ENCODE measurements around the gene AEBP2.
"Not testable (repeated sequence)": the region's sequence is repeated elsewhere in the genome, so short reads cannot be mapped to it uniquely, and the experiment has no call there.

AEBP2 gene

GRCh38 chr12:19515179-19515578, 75.9 kb downstream of the AEBP2 start:
- no peak for DNase-seq

DNA sequence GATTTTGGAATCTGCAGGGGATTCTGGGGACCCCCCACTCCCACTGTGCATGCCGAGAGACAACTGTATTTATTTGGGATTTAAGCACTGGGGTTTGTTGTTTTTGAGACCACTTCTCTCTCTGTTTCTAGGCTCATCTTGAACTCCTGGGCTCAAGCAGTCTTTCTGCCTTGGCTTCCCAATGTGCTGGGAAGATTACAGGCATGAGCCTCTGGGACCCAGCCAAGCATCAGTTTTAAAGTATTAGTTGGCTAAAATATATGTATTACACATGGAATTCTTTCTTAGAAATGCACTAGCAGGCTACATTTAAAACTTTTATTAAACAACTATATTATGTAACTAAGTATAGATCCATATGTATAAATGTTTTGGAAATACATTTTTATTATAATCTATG, 78.3 kb downstream of the AEBP2 start:
- no peak for DNase-seq

- no peak for DNase-seq
Observed at GRCh38 chr12:19518209-19518608, 78.9 kb downstream of the AEBP2 start.

DNA sequence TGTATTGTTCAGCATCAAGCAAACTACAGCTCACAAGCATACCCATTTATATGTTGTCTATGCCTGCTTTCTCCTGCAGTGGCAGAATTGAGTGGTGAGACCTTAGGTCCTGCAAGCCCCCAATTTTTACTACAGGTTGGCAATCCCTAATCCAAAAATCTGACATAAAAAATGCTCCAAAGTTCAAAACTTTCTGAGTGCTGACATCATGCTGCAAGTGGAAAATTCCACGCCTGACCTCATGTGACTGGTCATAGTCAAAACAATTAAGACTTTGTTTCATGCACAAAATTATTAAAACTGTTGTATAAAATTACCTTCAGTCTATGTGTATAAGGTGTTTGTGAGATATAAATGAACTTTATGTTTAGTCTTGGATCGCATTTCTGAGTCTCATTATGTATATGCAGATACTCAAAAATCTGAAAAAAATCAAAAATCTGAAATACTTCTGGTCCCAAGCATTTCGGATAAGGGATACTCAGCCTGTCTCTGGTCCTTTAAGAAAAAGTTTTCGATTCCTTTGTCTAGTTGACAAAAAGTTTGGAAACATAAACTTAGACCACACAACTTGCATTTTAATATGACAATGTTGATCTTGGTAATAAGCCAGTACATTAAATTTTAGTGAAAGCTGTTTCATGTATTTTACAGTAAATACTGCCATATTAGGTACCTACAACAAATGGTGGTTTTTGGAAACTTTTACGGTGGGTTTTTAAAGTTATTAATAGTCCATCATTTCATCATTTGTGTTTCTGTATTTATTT, 81.5 kb downstream of the AEBP2 start:
- DNase-seq: no peak

- DNase-seq: no peak
Observed at GRCh38 chr12:19525274-19525673, 86.0 kb downstream of the AEBP2 start.

GRCh38 chr12:19527866-19528265, 88.6 kb downstream of the AEBP2 start:
- no peak for DNase-seq

- no peak for DNase-seq
Observed at GRCh38 chr12:19528750-19529149, 89.5 kb downstream of the AEBP2 start.

GRCh38 chr12:19529951-19530636, 90.8 kb downstream of the AEBP2 start:
- no peak for DNase-seq

GRCh38 chr12:19530637-19531023, 91.3 kb downstream of the AEBP2 start:
- DNase-seq: no peak

DNA sequence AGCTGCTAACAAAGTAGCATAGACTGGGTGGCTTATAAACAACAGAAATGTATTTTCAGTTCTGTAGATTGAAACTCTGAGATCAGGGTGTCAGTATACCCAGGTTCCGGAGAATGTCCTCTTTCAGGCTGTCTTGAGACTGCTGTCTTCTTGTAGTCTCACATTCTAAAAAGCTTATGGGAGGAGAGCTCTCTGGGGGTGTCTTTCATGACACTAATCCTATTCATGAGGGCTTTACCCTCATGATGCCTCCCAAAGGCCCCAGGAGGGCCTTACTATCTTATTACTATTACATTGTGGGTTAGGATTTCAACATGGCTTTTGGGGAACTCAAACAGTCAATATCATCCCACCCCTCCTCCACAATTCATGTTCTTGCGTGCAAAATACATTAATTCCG, 94.3 kb downstream of the AEBP2 start:
- DNase-seq: no peak

GRCh38 chr12:19539071-19539470, 99.8 kb downstream of the AEBP2 start:
- DNase-seq: no peak

DNA sequence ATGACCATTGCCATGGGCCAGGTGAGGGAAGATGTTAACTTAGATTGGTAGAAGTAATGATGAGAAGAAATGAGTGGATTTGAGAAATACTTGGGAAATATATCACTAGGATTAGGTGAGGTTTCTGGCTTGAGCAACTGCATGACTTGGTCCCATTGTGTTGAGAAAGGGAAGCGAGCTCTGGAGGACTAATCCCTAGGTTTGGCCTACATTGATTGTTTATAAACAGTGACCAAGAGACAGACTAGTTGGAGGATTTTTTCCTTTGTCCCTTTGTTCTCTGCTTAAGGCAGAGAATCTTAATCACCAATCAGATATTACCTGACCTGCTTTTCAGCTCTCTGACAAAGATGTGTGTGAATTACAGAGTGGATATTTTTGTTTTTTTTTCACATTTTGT, 100.5 kb downstream of the AEBP2 start:
- no peak for DNase-seq

DNA sequence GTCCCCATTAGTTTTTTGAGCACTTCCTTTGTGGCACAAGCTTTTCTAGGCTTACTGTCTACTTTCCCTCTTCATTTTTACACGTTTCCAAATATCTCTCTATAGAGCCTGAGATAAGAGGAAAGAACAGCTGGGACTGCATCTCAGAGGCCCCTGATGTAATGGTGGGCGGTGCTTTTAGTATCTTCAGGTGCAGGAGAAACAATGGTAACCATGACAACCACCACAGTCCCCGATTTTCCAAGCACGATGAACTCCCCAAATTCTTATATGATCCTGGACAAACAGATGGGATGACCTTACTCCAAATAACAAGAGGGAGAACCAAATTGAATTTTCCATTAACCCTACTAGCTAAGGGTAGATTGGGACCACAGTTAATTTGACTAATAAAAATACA, 103.3 kb downstream of the AEBP2 start:
- no peak for DNase-seq

- DNase-seq: no peak
Observed at GRCh38 chr12:19544353-19544752, 105.1 kb downstream of the AEBP2 start.

- DNase-seq: no peak
Observed at GRCh38 chr12:19545301-19545700, 106.0 kb downstream of the AEBP2 start.

DNA sequence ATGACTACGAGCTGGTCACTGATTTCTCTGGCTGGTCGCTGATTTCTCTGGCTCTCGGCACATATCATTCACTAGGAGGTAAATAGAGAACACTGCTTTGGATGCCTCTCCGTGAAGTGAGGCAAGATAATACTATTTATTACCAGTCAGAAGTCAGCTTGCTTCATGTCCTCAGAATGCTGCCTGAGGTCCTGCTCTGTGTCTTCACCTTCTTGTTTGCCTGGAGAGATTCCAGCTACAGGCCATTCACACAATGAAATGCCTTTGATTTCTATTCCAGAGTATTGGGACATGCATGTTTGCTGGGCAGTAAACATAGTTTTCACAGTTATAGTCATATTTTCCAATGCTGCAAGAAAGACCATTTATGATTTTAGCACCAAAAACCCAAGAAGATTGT, 106.7 kb downstream of the AEBP2 start:
- peak; percentile 20 for DNase-seq

DNA sequence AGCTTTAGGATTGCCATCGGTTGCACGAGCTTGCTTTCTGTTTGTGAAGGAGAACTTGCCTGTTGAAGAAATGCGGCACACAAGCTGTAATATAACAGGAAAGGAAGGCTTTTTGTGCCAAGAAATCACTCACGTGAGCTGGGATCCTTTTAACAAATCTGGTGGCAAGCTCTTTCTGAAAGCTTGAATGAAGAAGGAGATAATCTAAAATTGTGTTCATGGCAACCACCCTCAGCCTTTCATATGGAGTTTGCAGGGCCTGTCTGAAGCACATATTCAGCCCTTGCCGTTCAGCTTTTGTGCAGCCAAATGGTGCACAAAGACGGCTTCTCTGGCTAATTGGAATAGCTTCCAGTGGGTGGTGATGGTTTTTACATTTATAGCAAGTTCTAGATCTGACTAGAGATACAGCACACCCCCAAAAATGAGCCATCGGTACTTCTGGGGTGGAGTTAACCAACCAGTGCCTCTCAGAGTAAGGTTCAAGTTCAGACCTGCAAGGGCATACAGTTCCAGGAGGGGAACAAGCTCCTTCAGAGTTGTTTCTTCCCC, 107.4 kb downstream of the AEBP2 start:
- peak; percentile 62 for DNase-seq

GRCh38 chr12:19547271-19547671, 108.0 kb downstream of the AEBP2 start:
- DNase-seq: no peak

DNA sequence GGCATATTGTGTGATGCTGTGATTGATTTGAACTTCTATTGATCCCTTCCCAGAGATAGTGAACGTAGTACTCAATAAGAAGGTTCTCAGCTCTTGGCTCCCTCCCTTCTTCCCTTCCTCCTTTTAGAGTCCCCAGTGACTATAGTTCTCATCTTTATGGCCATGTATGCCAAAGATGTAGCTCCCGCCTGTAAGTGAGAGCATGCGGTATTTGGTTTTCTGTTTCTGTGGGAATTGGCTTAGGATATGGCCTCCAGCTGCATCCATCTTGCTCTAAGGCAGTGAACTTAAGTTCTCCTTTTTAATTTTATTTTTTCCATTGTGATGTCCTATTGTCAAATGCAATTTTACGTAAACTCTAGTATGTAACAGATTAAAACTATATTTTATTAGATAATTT, 109.5 kb downstream of the AEBP2 start:
- DNase-seq: no peak

DNA sequence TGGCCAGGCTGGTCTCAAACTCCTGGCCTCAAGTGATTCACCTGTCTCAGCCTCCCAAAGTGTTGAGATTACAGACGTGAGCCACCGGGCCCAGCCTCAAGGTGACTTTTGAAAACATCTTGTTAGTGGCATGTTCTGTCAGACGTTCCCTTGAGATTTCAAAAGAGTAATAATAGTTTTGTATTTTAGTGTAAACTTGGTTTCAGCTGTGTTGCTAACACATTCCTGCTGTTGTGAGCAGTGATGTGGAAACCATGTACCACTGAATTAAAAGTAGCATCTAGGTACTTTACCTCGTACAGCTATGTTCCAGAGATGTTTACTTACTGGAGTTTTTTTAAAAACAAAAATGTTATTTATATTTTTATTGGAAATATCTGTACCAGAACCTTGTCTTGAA, 111.3 kb downstream of the AEBP2 start:
- no peak for DNase-seq

DNA sequence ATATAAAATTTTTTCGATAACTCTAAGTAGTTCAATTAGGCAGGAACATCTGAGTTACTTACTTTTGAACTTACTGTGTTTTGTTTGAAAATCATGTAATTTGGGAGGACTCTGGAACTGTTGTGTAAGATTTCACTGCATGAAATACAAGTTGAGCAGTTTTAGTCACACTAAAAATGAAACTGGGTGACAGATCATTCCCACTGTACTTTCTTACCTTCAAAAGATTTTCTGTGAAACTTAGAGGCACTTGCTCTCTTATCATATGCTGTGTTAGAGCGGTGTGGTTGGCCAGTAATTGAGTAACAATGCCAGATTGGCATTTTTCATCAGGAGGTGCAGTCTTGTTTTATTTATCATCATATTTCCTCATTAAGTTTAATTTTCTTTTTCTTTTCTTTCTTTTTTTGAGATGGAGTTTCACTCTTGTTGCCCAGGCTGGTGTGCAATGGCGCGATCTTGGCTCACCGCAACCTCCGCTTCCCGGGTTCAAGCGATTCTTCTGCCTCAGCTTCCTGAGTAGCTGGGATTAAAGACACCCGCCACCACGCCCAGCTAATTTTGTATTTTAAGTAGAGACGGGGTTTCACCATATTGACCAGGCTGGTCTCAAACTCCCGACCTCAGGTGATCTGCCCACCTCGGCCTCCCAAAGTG, 113.3 kb downstream of the AEBP2 start:
- DNase-seq: not testable (repeated sequence)

- DNase-seq: no peak
Observed at GRCh38 chr12:19553175-19553574, 113.9 kb downstream of the AEBP2 start.

- no peak for DNase-seq
Observed at GRCh38 chr12:19561411-19561961, 122.2 kb downstream of the AEBP2 start.
